ENCODE data around the gene SLC9A7.
A peak's percentile ranks its signal among the peaks of the same experiment; 100 is the strongest.
"Not testable (repeated sequence)": the region's sequence is repeated elsewhere in the genome, so short reads cannot be mapped to it uniquely, and the experiment has no call there.

SLC9A7 gene

GRCh38 chrX:46750889-46751288, 8.0 kb downstream of the SLC9A7 start:
- no peak for DNase-seq

GRCh38 chrX:46744009-46744408, 14.9 kb downstream of the SLC9A7 start:
- no peak for DNase-seq

GRCh38 chrX:46743046-46743445, 15.9 kb downstream of the SLC9A7 start:
- no peak for DNase-seq

- no peak for DNase-seq
These were observed 19.2 kb downstream of the SLC9A7 start for GRCh38 chrX:46739736-46740135.

- no peak for DNase-seq
These were observed 21.5 kb downstream of the SLC9A7 start for GRCh38 chrX:46737462-46737861.

- DNase-seq: no peak
These were observed 21.9 kb downstream of the SLC9A7 start for GRCh38 chrX:46737041-46737440.

GRCh38 chrX:46735622-46736021, 23.3 kb downstream of the SLC9A7 start:
- no peak for DNase-seq

GRCh38 chrX:46733226-46733625, 25.7 kb downstream of the SLC9A7 start:
- no peak for DNase-seq

GRCh38 chrX:46730765-46731164, 28.2 kb downstream of the SLC9A7 start:
- DNase-seq: no peak

- DNase-seq: no peak
These were observed 31.5 kb downstream of the SLC9A7 start for GRCh38 chrX:46727441-46727840.

GRCh38 chrX:46723569-46723927, 35.4 kb downstream of the SLC9A7 start:
- DNase-seq: not testable (repeated sequence)

- DNase-seq: no peak
These were observed 36.0 kb downstream of the SLC9A7 start for GRCh38 chrX:46722742-46723568.

GRCh38 chrX:46716796-46717195, 42.1 kb downstream of the SLC9A7 start:
- DNase-seq: no peak

GRCh38 chrX:46715997-46716396, 42.9 kb downstream of the SLC9A7 start:
- no peak for DNase-seq

- DNase-seq: no peak
These were observed 43.4 kb downstream of the SLC9A7 start for GRCh38 chrX:46715530-46715929.

GRCh38 chrX:46713672-46714490, 45.0 kb downstream of the SLC9A7 start:
- no peak for DNase-seq

- DNase-seq: no peak
These were observed 46.2 kb downstream of the SLC9A7 start for GRCh38 chrX:46712764-46713163.

- DNase-seq: peak; percentile 15
These were observed 47.8 kb downstream of the SLC9A7 start for GRCh38 chrX:46710927-46711623.

- no peak for DNase-seq
These were observed 48.5 kb downstream of the SLC9A7 start for GRCh38 chrX:46710425-46710824.

- no peak for DNase-seq
These were observed 51.5 kb downstream of the SLC9A7 start for GRCh38 chrX:46707274-46707965.

- DNase-seq: no peak
These were observed 54.0 kb downstream of the SLC9A7 start for GRCh38 chrX:46704767-46705386.

GRCh38 chrX:46703980-46704379, 54.9 kb downstream of the SLC9A7 start:
- DNase-seq: no peak

Data from NCI-H2107 (cell line).